Dedifferentiated amniotic fluid mesenchymal stem cell (primary cell): ENCODE data around the gene SLC18A3.

ENCODE experiments used
- DNase-seq: peaks from one replicate; pipeline ENCODE4 v3.0.0-alpha.2; 2016; ENCODE audit errors: extremely low spot score

The SLC18A3 gene

GRCh38 chr10:49611816-49612512 lies 1.9 kb downstream of the SLC18A3 start:
- DNase-seq, result no peak

GRCh38 chr10:49612513-49613164 lies 2.5 kb downstream of the SLC18A3 start:
- DNase-seq, result no peak

- DNase-seq, result no peak
Measured at GRCh38 chr10:49613165-49613881, 3.2 kb downstream of the SLC18A3 start.

GRCh38 chr10:49613882-49614241 lies 3.8 kb downstream of the SLC18A3 start, which contains the start of gene CHAT:
Gene CHAT, plus strand, starts transcription at chr10:49614037. Its CDS starts 153 bp downstream, at chr10:49614190.
- DNase-seq, result no peak

GRCh38 chr10:49614242-49615198 lies 4.4 kb downstream of the SLC18A3 start:
- no peak for DNase-seq

- DNase-seq, result no peak
Measured at GRCh38 chr10:49615213-49615612, 5.1 kb downstream of the SLC18A3 start.

- no peak for DNase-seq
Measured at GRCh38 chr10:49615721-49616120, 5.6 kb downstream of the SLC18A3 start.

- no peak for DNase-seq
Measured at GRCh38 chr10:49616421-49617101, 6.5 kb downstream of the SLC18A3 start.

- no peak for DNase-seq
Measured at GRCh38 chr10:49617121-49618020, 7.3 kb downstream of the SLC18A3 start.

GRCh38 chr10:49618821-49619220 lies 8.7 kb downstream of the SLC18A3 start:
- no peak for DNase-seq

GRCh38 chr10:49619613-49620012 lies 9.5 kb downstream of the SLC18A3 start:
- DNase-seq, result no peak

GRCh38 chr10:49620286-49620810 lies 10.2 kb downstream of the SLC18A3 start:
- no peak for DNase-seq

GRCh38 chr10:49620841-49621378 lies 10.8 kb downstream of the SLC18A3 start:
- no peak for DNase-seq

GRCh38 chr10:49621561-49621960 lies 11.5 kb downstream of the SLC18A3 start:
- no peak for DNase-seq

- no peak for DNase-seq
Measured at GRCh38 chr10:49622426-49623425, 12.6 kb downstream of the SLC18A3 start.

GRCh38 chr10:49624629-49625028 lies 14.5 kb downstream of the SLC18A3 start:
- no peak for DNase-seq

- DNase-seq, result no peak
Measured at GRCh38 chr10:49625411-49625810, 15.3 kb downstream of the SLC18A3 start.

- no peak for DNase-seq
Measured at GRCh38 chr10:49627038-49627437, 16.9 kb downstream of the SLC18A3 start.
